Hematopoietic multipotent progenitor cell treated with erythropoietin and hydrocortisone succinate and interleukin-3 and kit ligand, for 8 days (in vitro differentiated cells): ENCODE data around the gene SPATA32.

Source experiments
- DNase-seq: peaks from one replicate; pipeline ENCODE4 v3.0.0-alpha.2; 2015

The SPATA32 gene

DNA sequence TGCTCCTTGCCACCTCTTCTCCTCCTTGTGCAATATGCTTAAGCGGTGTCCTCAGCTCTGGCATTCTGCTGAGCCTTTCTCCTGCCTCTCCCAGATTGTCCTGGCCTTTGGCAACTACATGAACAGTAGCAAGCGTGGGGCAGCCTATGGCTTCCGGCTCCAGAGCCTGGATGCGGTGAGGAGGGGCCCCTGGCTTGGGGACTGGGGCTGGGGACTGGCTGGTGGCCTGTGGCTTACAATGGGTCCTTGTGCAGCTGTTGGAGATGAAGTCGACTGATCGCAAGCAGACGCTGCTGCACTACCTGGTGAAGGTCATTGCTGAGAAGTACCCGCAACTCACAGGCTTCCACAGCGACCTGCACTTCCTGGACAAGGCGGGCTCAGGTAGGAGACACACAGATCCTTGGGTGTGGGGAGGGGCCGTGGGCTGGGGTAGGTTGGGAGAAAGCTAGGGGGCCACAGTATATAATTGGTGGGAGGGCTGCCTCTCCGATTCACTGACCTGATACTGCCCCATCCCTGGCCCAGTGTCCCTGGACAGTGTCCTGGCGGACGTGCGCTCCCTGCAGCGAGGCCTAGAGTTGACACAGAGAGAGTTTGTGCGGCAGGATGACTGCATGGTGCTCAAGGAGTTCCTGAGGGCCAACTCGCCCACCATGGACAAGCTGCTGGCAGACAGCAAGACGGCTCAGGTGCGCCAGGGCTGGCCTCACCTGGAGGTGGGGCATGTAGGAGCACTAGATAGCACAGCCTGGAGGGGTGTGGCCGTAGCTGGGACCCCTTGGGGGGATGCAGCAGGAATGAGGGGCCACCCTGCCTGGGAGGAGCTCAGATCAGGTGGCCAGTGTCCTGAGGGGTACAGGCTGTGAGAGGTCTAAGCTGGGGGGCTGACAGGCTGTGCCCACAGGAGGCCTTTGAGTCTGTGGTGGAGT lies 16.9 kb downstream of the SPATA32 start:
- no peak for DNase-seq

DNA sequence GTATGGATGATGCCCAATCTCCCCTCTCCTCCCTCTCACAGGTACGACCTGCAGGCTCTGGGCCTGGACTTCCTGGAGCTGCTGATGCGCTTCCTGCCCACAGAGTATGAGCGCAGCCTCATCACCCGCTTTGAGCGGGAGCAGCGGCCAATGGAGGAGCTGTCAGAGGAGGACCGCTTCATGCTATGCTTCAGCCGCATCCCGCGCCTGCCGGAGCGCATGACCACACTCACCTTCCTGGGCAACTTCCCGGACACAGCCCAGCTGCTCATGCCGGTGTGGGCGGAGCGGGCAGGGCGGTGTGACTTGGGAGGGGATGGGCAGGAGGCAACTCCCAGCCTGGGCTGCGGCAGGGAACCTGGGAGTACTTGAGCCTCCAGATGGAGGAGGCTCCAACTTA lies 18.1 kb downstream of the SPATA32 start:
- DNase-seq: no peak

DNA sequence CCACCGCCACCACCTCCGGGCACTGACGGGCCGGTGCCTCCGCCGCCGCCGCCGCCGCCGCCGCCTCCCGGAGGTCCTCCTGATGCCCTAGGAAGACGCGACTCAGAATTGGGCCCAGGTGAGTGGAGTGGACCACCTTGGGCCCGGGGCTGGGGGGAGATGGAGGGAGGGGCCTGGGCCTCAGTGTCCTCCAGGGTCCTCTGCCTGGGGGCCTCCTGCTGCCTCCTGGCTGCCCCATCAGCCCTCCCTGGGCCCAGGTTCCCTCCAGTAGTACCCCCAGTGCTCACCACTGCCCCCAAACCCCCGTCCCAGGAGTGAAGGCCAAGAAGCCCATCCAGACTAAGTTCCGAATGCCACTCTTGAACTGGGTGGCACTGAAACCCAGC lies 19.9 kb downstream of the SPATA32 start:
- no peak for DNase-seq

DNA sequence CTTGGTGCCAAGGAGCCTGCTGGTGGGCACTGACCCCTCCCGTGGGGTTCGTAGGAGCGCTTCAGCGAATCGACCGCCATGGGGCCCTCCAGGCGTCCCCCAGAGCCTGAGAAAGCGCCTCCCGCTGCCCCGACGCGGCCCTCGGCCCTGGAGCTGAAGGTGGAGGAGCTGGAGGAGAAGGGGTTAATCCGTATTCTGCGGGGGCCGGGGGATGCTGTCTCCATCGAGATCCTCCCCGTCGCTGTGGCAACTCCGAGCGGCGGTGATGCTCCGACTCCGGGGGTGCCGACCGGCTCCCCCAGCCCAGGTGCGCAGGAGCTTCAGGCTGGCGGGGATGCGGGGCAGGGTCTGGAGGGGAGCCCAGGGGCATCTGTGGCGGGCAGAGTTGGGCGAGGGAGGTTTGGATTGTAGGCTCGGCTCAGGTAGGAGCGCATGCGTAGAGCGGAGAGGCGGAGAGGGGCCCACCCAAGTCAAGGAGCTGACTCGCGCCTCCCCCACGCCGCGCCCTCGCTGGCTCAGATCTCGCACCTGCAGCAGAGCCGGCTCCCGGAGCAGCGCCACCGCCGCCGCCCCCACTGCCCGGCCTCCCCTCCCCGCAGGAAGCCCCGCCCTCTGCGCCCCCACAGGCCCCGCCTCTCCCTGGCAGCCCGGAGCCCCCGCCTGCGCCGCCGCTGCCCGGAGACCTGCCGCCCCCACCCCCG lies 20.4 kb downstream of the SPATA32 start:
- DNase-seq: no peak

DNA sequence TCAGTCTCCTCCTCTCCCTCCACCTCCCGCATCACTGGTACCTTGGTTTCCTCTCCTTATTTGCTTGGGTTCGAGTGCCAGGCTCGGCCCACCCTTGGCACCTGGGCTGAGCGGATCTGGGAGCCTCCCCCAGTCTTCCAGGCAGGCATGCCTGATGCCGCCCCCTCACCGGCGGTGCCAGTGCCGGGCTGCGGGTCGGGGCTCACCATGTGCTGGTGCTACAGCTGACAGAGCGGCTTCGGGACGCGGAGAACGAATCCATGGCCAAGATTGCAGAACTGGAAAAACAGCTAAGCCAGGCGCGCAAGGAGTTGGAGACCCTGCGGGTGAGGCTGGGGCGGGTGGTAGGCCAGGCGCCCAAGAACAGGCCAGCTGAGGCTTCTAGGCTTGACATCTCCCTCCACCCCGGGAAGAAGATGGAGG lies 21.0 kb downstream of the SPATA32 start:
- DNase-seq: no peak

DNA sequence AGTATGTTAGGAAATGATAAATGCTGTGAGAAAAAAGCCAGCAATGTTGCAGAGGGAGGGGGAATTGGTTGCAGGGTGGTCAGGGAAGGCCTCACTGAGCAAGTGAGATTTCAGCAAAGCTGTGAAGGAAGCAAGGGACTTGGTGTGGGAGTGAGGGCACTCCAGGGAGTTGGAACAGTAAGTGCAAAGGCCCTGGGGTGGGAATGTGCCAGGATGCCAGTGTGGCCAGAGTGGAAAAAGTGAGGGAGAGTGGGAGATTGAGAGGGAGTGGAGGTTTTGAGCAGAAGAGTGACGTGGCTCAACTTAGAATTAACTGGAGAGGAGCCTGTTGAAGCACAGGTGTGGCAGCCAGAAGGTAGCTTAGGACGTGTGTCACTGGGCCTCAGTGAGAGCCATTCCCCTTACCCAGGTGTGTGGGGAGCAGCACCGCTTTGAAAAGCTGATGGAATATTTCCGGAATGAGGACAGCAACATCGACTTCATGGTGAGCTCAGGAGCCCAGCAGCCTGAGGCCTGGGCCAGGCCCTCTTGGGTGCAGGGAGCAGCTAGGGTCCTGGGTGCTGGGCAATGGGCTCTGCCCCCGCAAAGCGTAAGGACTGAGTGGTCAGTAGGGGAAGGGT lies 23.6 kb downstream of the SPATA32 start:
- no peak for DNase-seq

DNA sequence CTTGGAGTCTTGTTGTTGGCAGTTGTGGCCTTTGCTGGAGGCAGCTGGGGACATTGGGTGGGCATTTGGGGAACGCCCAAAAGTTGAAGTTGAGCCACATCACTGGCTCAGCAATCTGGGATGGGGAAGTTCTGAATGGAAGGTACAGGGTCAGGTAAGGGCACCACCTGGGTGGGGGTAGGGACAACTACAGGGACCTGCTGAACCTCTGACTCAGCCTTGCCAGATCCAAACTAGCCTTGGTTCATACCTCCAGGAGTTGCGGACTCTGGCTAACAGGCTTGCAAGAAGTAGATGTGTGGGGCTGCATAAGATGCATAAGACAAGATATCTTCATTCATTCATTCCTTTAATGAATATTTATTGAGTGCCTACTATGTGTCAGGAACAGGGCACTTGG lies 24.2 kb downstream of the SPATA32 start:
- DNase-seq: no peak

DNA sequence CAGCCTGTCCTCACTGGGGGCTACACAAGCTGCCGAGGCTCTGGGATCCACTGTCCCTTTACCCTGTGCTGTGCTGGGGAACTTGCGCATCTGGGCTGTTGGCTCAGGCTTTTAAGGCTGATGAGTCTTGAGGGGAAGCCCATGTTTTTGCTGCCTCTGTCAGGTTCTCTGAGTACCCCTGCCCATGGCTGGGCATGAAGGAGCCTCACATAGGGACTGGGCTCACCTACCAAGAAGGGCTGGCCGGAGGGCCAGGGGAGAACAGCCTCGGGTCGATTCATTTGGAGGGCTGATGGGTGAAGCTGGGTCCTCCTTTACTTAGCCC lies 25.6 kb downstream of the SPATA32 start:
- no peak for DNase-seq

DNA sequence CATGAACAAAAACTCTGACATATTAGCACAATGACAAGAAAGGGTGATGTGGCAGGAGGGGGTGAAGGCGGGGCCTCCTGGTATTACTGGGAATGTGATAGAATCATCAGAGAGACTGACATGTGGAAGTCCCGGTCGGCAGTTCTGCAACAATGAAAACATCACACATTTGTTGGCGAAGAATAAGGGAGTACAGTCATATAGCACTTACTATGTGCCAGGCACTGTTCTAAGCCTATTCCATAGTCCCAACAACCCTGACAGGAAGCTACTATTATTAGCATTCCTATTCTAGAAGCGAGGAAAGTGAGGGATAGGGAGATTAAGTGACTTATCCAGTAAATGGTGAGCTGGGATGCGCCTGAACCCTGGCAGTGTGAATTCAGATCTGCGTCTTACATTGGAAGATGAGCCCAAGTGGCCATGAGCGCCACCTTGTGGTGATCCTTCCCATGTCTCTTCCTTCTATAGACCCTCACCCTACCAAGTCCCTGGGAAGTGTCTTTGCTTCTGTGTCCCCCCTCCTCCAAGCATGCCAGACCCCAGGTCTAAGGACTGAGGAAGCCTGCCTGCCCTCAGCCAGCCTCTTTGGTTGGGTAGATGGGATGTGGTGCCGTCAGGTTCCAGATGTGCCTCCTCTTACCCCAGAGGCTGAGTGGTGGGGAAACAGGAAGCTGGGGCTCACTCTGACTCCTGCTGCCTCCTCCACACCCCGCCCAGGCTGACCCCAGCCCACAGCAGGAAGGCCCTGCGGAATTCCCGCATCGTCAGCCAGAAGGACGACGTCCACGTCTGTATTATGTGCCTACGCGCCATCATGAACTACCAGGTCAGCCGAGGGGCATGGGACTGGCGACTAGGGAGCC lies 26.2 kb downstream of the SPATA32 start:
- peak; percentile 80 for DNase-seq

DNA sequence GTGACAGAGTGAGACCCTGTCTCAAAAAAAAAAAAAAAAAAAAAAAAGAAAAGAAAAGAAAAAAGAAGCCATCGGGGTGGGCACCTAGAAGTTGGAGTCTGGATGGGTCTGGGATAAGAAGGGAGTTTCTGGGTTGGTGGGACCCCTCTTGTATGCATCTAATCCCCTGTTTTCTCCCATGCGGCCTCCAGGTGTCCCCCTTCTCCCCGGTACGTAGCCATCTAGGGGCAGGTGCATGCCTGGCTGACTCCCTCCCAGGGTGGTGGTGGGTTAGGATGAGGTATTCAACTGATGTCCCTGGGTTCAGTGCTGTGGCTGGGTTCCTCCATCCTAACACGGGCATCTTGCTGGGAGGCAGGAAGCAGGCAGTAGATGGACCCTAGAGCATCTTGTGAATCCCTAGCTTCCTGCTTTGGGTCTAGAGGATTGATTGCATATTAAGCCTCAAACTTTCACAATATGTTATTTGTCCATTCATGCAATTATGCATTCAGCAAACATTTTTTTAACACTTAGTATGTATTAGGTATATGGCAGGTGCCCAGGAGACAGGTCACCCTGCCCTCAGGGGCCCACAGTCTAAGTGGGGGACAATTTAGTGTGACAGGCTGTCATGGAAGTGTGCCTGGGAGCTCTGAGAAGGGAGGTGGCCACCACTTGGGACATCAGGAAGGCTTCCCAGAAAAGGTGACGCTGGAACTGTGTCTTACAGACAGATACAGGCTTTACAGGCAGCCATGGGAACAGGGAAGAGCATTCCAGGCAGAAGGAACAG lies 27.1 kb downstream of the SPATA32 start:
- DNase-seq: no peak

DNA sequence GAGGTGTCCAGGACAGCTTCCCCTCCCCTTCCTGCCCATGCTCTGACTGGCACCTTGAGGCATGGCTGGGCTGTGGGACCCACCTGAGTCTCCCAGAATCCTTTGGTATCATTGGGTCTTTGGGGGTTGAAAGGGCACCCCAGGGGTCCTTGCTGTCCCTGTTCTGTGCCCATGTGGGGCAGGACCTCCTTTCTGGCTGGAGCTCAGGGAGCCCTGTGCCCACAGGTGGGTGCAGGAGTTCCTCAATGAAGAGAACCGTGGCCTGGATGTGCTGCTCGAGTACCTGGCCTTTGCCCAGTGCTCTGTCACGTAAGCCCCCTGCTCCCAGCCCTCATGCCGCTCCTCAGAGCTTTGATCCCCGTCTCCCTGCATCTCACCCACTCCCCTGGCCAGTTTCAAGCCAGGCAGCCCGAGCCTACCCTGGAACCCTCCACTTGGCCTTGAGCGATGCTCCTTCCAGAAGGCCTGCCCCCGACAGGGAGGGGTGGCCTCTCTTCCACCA lies 28.4 kb downstream of the SPATA32 start:
- DNase-seq: no peak

DNA sequence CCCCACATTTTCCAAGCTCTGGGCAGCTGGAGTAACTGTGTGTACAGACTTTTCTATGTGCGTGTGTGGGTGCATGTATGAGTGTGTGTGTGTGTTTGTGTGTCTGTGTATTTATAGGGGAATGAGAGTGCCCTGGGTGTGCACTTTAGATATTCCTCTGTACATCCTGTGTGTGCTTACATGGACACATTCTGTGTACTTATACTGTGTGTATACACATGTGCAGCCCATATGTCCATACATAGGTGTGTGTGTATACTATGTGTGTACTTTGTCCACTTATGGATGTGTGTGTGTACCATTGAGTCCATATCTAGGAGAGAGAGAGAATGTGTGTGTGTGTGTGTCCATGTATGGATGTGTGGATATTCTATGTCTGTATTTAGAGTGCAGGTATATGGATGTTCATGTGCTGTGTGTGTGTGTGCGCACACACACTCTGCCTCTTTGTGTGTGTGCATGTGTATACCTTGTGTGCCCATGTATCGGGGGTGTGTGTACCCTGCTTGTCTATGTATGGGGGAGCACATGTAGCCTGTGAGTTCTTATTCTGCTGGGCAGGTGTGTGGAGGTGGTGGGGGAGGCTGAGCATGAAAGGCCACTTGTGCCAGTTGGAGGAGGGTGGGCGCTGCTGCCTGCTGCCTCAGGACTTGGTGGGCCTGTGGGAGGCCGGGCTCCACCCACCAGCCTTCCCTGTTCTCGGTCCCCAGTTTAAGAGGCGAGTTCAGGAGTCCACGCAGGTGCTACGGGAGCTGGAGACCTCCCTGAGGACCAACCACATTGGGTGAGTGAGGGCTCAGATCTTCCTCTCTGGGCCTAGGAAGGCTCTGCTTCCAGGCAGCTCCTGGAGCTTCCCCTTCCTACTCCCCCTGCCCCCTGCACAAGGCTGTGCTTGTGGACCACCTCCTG lies 29.1 kb downstream of the SPATA32 start:
- DNase-seq: no peak

DNA sequence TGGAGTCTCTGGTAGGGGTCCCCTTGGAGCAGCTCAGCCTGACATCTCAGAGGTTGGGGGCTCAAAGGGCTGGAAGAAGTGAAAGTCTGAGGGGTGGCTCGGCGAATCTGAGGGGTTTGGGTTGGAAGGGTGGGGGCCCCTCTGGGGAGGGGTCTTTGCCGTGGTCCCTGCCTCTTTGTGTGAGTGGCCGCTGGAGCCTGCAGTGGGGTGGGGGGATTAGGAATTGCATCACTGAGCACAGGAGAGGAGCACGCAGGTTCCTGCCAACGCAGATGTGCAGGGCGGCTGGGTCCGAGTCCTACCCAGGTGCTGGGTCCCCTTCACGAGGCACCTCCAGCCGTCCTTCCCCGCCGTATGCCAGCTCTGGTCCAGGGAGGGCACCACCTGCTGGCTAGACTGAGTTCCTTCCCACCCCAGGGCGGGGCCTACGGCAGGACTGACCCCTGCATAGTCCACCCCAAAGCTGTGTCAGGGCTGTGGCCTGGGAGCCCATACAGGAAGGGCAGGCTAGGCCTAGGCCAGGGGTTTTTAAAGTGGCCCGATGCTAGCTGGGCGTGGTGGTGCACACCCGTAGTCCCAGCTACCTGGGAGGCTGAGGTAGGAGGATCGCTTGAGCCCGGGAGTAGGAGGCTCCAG lies 30.3 kb downstream of the SPATA32 start:
- DNase-seq: no peak

DNA sequence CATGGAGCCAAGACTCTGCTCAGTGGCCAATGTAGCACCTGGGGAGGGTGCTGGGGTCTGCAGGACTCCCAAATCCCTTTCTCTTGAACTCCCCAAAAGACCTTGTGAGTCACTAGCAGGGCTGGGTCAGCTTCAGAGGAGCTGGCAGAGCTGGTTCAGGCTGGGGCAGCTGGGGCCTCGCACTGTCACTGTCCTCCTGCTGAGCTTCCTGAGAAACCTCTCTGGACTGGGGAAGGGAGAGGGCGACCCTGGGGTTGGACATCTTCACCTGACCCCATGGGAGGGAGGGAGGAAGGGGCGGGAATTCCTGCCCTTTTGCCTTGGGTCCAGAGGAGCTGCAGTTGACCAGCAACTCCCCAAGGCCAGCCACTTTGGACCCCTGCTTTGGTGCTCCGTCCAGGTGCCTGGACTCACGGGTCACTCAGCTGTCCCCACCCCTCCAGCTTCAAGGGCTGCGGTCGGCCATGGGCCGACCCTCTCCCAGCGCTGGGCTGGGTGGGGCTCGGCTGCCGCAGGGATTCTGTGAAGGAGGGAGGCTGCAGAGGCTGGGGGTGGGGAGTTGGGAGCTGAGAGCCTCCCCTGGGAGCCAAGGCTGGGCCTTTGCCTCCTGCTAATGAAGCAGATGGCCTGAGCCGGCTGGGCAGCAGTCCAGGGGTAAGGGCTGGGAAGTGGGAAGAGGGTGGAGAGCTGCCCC lies 31.0 kb downstream of the SPATA32 start:
- no peak for DNase-seq

DNA sequence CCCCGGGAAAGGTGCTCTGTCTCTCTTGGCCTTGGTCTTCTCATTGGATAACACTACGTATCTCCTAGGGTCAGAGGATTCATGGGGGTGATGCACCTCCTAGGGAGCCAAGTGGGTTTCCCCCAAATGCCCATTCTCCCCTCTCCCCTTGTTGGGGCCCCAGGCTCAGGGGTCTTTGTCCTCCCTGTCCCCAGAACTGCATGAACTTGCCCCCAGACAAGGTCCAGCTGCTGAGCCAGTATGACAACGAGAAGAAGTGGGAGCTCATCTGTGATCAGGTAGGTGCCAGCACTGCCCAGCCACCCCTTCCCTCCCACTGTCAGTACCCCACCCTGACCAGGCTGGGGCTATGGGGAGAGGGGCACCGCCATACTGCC lies 31.5 kb downstream of the SPATA32 start:
- DNase-seq: no peak

DNA sequence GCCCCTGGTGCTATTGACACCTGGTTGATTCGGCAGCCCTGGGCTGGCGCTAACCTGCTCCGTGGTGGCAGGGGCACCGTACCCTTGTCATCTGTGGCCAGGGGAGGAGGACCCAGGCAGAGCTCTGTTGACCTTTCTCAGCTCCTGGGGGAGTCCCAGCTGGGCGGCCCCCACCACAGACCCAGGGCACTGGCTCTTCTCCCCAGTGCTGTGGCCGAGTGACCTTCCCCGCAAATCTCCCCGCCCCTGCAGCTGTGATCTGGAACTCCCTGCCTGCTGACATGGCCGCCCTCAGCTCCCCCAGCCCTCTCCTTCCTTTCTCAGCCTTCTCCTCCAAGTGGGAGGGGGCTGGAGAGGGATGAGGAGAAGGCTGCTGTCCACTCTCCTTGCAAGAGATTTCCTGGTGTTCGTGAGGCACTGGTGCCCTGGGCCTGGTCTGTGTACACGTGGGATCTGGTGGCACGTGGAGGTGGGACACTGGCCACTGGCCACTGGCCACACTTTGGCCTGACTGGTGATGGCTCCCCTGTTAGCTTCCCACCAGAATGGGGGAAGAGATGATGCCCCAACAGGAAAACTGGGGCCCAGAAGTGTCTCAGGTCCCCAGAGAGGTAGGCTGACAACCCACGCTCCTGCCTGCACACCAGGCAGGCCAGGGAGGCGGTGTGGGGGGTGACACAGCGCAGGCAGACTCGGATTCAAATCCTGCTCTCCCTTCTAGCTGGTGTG lies 32.0 kb downstream of the SPATA32 start:
- DNase-seq: no peak

DNA sequence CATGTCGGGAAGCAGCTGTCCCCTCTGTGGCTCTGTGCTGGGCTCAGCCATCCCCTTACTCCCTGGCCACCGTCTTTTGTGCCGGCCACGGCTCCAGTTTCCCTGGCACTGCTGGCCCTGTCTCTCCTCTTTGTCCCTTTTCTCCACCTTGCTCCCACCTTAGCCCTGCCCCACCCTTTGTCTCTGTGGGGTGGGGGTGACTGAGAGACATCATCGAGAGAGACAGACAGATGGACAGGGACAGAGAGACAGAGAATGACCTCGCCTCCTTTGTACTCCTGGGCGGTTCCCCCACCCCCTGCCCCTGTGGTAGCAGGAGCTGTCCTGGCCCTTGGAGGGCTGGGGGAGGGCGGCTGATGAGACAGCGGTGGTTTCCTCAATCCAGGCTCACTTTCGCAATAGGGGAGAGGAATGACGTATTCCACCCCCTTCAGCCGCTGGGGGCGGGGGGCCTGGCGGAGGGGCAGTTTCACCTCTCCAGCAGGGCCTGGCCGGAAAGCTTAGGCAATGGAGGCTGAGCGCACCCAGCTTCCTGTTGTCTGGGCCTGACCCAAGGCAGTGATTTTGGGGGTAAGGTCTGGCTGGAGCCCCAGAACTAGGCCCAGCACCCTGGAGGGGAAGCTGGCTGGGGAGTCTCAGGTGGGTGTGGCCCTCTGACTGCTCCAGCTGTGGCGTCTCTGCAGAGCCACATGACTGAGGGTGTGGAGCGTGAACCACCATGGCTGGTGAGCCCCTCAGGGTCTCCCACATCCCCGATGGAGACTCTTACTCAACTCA lies 32.9 kb downstream of the SPATA32 start:
- DNase-seq: peak; percentile 57
